Measurements from ENCODE around the gene SEMA5A. TPM values are rescaled to one million over a fixed set of nuclear protein-coding genes. Genes with fewer than 3 reads are reported as not detected.

The SEMA5A gene
- total and polyA plus RNA-seq, 2 of the 13 experiments (the other 11 are each of a cell fraction or from before 2014, with no cell fraction given), result 0.01 TPM; not detected in 1

GRCh38 chr5:9466697-9467096 is 79.2 kb downstream of the SEMA5A start:
- intact Hi-C loops (cut with micrococcal nuclease; ENCODE audit: unreplicated experiment), result no loop called here
- Histone ChIP-seq H3K9ac (ENCODE audit: insufficient read depth, low read depth, low read length) (no peak overlapping the region), H3K4me1 (ENCODE audit: insufficient read depth, low read length) (no peaks in the 10 kb centered on the region), H3K9me3 (ENCODE audit: low read length) (no peaks in the 10 kb centered on the region; the same call in 1 of the 2 replicates), H3K36me3 (replicated peaks in 1 of 2; ENCODE audit: control insufficient read depth in 1 of 2, insufficient read depth in 2 of 2, low read length in 2 of 2) (no peaks in the 10 kb centered on the region), H3K4me2 (ENCODE audit: low read depth, low read length) (no peak overlapping the region), H3K27me3 (ENCODE audit: control insufficient read depth in 1 of 2, insufficient read depth in 2 of 2, low read length in 2 of 2) (no peaks in the 10 kb centered on the region; a peak in 1 of 5 replicates), H3K27ac (ENCODE audit: extremely low read length, insufficient read depth, low read length) (no peak overlapping the region), H4K20me1 (ENCODE audit: insufficient read depth, low read length) (no peaks in the 10 kb centered on the region), H2AFZ (ENCODE audit: low read length) (no peak overlapping the region), H3K79me2 (ENCODE audit: insufficient read depth, low read length) (no peaks in the 10 kb centered on the region), H3K4me3 (replicated peaks in 1 of 3; ENCODE audit: insufficient read depth in 1 of 3, low read depth in 2 of 3, low read length in 3 of 3) (no peak overlapping the region)
- POLR2A ChIA-PET, result no interaction called here
- no TSS peak for BruUV-seq (replicated peaks)
- FAIRE-seq, result no peak
- in situ Hi-C loops (cut with HindIII; ENCODE audit: extremely low pct_ligation_motif_present, low pct_unique_long_range_greater_than_20kb), result no loop called here
- TF ChIP-seq MIXL1 (CRISPR knock-in tag; IDR thresholded peaks at IDR 0.05), result no peak
- TF ChIP-seq GMEB2 (CRISPR knock-in tag; IDR thresholded peaks at IDR 0.05; ENCODE audit: low read depth), result no peak
- no peak for TF ChIP-seq ZNF678 (CRISPR knock-in tag; IDR thresholded peaks at IDR 0.05)
- no peak for TF ChIP-seq ZNF510 (CRISPR knock-in tag; IDR thresholded peaks at IDR 0.05; ENCODE audit: low read depth)
- TF ChIP-seq NR2F2 (IDR thresholded peaks at IDR 0.05; ENCODE audit: borderline replicate concordance, low read depth), result no peak
- no peak for TF ChIP-seq ZNF350 (CRISPR knock-in tag; IDR thresholded peaks at IDR 0.05; ENCODE audit: borderline replicate concordance, low read depth)
- no peak for TF ChIP-seq HMGA1 (CRISPR knock-in tag; conservative IDR thresholded peaks at IDR 0.05)
- no peak for TF ChIP-seq RELA (CRISPR knock-in tag; IDR thresholded peaks at IDR 0.05)
- no peak for ATAC-seq
- CTCF ChIA-PET (ENCODE audit: low intra/inter-chr PET ratio, low total read pairs), result no interaction called here
- DNase-seq (ENCODE audit: low spot score), result no peak
- 0% methylated on average over 1 of the region's 1 CpG for WGBS (ENCODE audit: low lambda C conversion rate)

- CTCF ChIA-PET (ENCODE audit: low intra/inter-chr PET ratio, low total read pairs), result no interaction called here
- Histone ChIP-seq H3K4me3 (replicated peaks in 1 of 3; ENCODE audit: insufficient read depth in 1 of 3, low read depth in 2 of 3, low read length in 3 of 3) (no peak overlapping the region), H3K9me3 (ENCODE audit: low read length) (no peaks in the 10 kb centered on the region; the same call in 1 of the 2 replicates), H3K36me3 (replicated peaks in 1 of 2; ENCODE audit: control insufficient read depth in 1 of 2, insufficient read depth in 2 of 2, low read length in 2 of 2) (no peaks in the 10 kb centered on the region), H4K20me1 (ENCODE audit: insufficient read depth, low read length) (no peaks in the 10 kb centered on the region), H3K9ac (ENCODE audit: insufficient read depth, low read depth, low read length) (no peak overlapping the region), H3K27ac (ENCODE audit: extremely low read length, insufficient read depth, low read length) (no peak overlapping the region), H3K4me2 (ENCODE audit: low read depth, low read length) (no peak overlapping the region), H3K79me2 (ENCODE audit: insufficient read depth, low read length) (no peaks in the 10 kb centered on the region), H3K27me3 (ENCODE audit: control insufficient read depth in 1 of 2, insufficient read depth in 2 of 2, low read length in 2 of 2) (no peaks in the 10 kb centered on the region; a peak in 1 of 5 replicates), H2AFZ (ENCODE audit: low read length) (no peak overlapping the region), H3K4me1 (ENCODE audit: insufficient read depth, low read length) (no peaks in the 10 kb centered on the region)
- TF ChIP-seq PCBP1 (IDR thresholded peaks at IDR 0.05; ENCODE audit: borderline replicate concordance, low read depth, low read length), result no peak
- TF ChIP-seq ZNF878 (CRISPR knock-in tag; IDR thresholded peaks at IDR 0.05), result no peak
- no peak for TF ChIP-seq MIXL1 (CRISPR knock-in tag; IDR thresholded peaks at IDR 0.05)
- no peak for TF ChIP-seq KAT2B (IDR thresholded peaks at IDR 0.05; ENCODE audit: borderline replicate concordance, low read depth, low read length)
- TF ChIP-seq GATAD2A (CRISPR knock-in tag; IDR thresholded peaks at IDR 0.05), result no peak
- no peak for ATAC-seq
- in situ Hi-C loops (cut with HindIII; ENCODE audit: extremely low pct_ligation_motif_present, low pct_unique_long_range_greater_than_20kb) (no loop called here), intact Hi-C loops (cut with micrococcal nuclease; ENCODE audit: unreplicated experiment) (no loop called here)
- no peak for FAIRE-seq
- BruUV-seq (replicated peaks), result no TSS peak
- POLR2A ChIA-PET, result no interaction called here
- no peak for DNase-seq (ENCODE audit: low spot score)
- WGBS (ENCODE audit: low lambda C conversion rate), result 4% methylated on average over 5 of the region's 5 CpGs
Observed at GRCh38 chr5:9464478-9464877, 81.4 kb downstream of the SEMA5A start.
